Hepatocyte (in vitro differentiated cells): Measurements from ENCODE around the gene HDAC6.

Experiments
- EZH2 ChIP-seq: fragments of 200-600 bp; sonication (generic); IDR thresholded peaks from 2 replicates; pipeline ENCODE4 v1.6.1; 2016; ENCODE audit warnings: antibody characterized with exemption, mild to moderate bottlenecking, borderline replicate concordance
- EZH2phosphoT487 ChIP-seq: fragments of 200-600 bp; sonication (generic); IDR thresholded peaks from one replicate; pipeline ENCODE4 v1.6.1; 2018; ENCODE audit warnings: antibody characterized with exemption, mild to moderate bottlenecking, low read depth, moderate library complexity; ENCODE audit not compliant: unreplicated experiment, severe bottlenecking
- TF ChIP-seq, protein P1 (sequence below): fragments of 200-600 bp; sonication (generic); IDR thresholded peaks from 2 replicates; pipeline ENCODE4 v1.5.1; 2016; ENCODE audit warnings: antibody characterized with exemption, mild to moderate bottlenecking; ENCODE audit not compliant: poor library complexity

DNA sequence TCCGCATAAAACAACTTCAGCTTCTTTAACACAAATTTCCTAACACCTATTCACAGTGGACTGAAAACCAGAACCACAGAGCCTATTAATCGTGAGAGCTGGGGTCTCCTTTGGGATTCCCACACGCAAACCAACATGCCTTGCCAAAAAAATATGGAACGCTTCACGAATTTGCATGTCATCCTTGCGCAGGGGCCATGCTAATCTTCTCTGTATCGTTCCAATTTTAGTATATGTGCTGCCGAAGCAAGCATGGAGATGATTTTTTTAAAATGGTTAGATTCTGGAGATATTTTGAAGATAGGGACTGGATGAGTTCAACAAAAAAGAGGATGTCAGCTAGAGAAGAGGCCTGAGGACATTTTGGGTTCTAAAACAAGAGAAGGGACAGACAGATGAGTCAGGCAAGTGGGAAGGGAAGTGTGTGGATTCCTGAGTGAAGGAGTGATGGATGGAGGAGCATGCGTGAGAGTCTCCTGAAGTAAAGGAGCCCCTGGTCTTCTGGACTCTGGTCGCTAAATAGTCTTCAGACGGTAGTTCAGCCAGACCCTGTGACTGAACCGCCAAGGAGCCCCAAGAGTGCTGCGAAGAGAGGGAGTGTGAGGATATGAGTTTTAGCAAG lies 24.9 kb upstream of the HDAC6 start:
- TF ChIP-seq, protein P1, sequence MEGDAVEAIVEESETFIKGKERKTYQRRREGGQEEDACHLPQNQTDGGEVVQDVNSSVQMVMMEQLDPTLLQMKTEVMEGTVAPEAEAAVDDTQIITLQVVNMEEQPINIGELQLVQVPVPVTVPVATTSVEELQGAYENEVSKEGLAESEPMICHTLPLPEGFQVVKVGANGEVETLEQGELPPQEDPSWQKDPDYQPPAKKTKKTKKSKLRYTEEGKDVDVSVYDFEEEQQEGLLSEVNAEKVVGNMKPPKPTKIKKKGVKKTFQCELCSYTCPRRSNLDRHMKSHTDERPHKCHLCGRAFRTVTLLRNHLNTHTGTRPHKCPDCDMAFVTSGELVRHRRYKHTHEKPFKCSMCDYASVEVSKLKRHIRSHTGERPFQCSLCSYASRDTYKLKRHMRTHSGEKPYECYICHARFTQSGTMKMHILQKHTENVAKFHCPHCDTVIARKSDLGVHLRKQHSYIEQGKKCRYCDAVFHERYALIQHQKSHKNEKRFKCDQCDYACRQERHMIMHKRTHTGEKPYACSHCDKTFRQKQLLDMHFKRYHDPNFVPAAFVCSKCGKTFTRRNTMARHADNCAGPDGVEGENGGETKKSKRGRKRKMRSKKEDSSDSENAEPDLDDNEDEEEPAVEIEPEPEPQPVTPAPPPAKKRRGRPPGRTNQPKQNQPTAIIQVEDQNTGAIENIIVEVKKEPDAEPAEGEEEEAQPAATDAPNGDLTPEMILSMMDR: no peak
- TF ChIP-seq EZH2: no peak
- no peak for TF ChIP-seq EZH2phosphoT487
